NCI-H774 (cell line): Measurements from ENCODE around the gene ALDH7A1.
"Not testable (repeated sequence)": the region's sequence is repeated elsewhere in the genome, so short reads cannot be mapped to it uniquely, and the experiment has no call there.

ENCODE experiments used
- DNase-seq: peaks from one replicate; lab custom pipeline; 2025; lab: John Stamatoyannopoulos, UW

ALDH7A1 gene

GRCh38 chr5:126595486-126596083, 566 bp upstream of the ALDH7A1 start:
- no peak for DNase-seq

- no peak for DNase-seq
These were observed 3.5 kb downstream of the ALDH7A1 start for GRCh38 chr5:126591549-126591948.

- no peak for DNase-seq
These were observed 5.3 kb downstream of the ALDH7A1 start for GRCh38 chr5:126589536-126590297.

GRCh38 chr5:126587551-126588390, 7.2 kb downstream of the ALDH7A1 start:
- no peak for DNase-seq

GRCh38 chr5:126583761-126584160, 11.3 kb downstream of the ALDH7A1 start:
- DNase-seq, result no peak

- DNase-seq, result no peak
These were observed 15.3 kb downstream of the ALDH7A1 start for GRCh38 chr5:126579716-126580115.

GRCh38 chr5:126577415-126577814, 17.6 kb downstream of the ALDH7A1 start:
- DNase-seq, result no peak

GRCh38 chr5:126576974-126577373, 18.0 kb downstream of the ALDH7A1 start:
- no peak for DNase-seq

GRCh38 chr5:126575644-126576043, 19.4 kb downstream of the ALDH7A1 start:
- DNase-seq, result no peak

GRCh38 chr5:126568206-126568755, 26.7 kb downstream of the ALDH7A1 start:
- DNase-seq, result no peak

- no peak for DNase-seq
These were observed 32.2 kb downstream of the ALDH7A1 start for GRCh38 chr5:126562823-126563222.

GRCh38 chr5:126561908-126562307, 33.1 kb downstream of the ALDH7A1 start:
- no peak for DNase-seq

- not testable (repeated sequence) for DNase-seq
These were observed 39.9 kb downstream of the ALDH7A1 start for GRCh38 chr5:126555101-126555500.

- no peak for DNase-seq
These were observed 42.4 kb downstream of the ALDH7A1 start for GRCh38 chr5:126552614-126553013.

GRCh38 chr5:126544087-126544740, 50.8 kb downstream of the ALDH7A1 start:
- DNase-seq, result no peak

- no peak for DNase-seq
These were observed 51.4 kb downstream of the ALDH7A1 start for GRCh38 chr5:126543660-126544059.

- no peak for DNase-seq
These were observed 52.0 kb downstream of the ALDH7A1 start for GRCh38 chr5:126543009-126543408.

GRCh38 chr5:126542441-126542840, 52.6 kb downstream of the ALDH7A1 start:
- no peak for DNase-seq

GRCh38 chr5:126540631-126541030, 54.4 kb downstream of the ALDH7A1 start:
- no peak for DNase-seq

GRCh38 chr5:126538579-126538978, 56.4 kb downstream of the ALDH7A1 start:
- DNase-seq, result no peak

- no peak for DNase-seq
These were observed 58.1 kb downstream of the ALDH7A1 start for GRCh38 chr5:126536874-126537273.
